ENCODE results near the gene GPHA2.

DNA sequence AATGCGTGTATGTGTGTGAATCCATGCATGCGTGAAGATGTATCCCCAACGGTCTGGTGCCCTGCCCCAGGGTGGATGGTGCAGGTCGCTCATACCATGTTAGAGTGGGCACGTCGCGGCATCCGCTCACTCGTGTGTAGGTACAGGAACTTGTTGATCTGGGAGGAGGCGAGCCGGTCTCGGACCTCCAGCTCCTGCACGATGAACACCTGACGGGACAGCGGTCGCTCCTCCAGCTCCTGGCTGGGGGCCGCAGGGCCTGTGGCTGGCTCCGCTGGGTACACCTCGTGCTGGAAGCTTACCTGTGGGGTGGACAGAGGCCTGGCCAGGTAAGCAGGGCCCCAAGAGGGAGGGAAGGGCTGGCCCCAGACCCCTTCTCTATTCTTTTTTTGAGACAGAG, 37.2 kb downstream of the GPHA2 start:
- TF ChIP-seq, protein P1, sequence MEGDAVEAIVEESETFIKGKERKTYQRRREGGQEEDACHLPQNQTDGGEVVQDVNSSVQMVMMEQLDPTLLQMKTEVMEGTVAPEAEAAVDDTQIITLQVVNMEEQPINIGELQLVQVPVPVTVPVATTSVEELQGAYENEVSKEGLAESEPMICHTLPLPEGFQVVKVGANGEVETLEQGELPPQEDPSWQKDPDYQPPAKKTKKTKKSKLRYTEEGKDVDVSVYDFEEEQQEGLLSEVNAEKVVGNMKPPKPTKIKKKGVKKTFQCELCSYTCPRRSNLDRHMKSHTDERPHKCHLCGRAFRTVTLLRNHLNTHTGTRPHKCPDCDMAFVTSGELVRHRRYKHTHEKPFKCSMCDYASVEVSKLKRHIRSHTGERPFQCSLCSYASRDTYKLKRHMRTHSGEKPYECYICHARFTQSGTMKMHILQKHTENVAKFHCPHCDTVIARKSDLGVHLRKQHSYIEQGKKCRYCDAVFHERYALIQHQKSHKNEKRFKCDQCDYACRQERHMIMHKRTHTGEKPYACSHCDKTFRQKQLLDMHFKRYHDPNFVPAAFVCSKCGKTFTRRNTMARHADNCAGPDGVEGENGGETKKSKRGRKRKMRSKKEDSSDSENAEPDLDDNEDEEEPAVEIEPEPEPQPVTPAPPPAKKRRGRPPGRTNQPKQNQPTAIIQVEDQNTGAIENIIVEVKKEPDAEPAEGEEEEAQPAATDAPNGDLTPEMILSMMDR (IDR thresholded peaks at IDR 0.05) = no peak
- no peak for TF ChIP-seq EZH2phosphoT487 (IDR thresholded peaks at IDR 0.05)
- TF ChIP-seq EZH2 (IDR thresholded peaks at IDR 0.05) = no peak

All from neural progenitor cell (in vitro differentiated cells).